MM.1S (cell line): ENCODE data around the gene TTLL5.

Experiments
- EZH2 ChIP-seq: fragments of 300-600 bp; sonication (generic); optimal IDR thresholded peaks from 2 replicates; pipeline ENCODE3; 2017; ENCODE audit warnings: low read depth, mild to moderate bottlenecking, antibody characterized with exemption, low read length, mixed read lengths
- EZH2phosphoT487 ChIP-seq: fragments of 300-600 bp; sonication (generic); IDR thresholded peaks from 2 replicates; pipeline ENCODE4 v1.6.1; 2018; ENCODE audit warnings: antibody characterized with exemption, low read length
- TF ChIP-seq, protein P1 (sequence below): fragments of 300-600 bp; sonication (generic); IDR thresholded peaks from 2 replicates; pipeline ENCODE4 v1.5.1; 2016; ENCODE audit warnings: antibody characterized with exemption, low read length, mixed read lengths

DNA sequence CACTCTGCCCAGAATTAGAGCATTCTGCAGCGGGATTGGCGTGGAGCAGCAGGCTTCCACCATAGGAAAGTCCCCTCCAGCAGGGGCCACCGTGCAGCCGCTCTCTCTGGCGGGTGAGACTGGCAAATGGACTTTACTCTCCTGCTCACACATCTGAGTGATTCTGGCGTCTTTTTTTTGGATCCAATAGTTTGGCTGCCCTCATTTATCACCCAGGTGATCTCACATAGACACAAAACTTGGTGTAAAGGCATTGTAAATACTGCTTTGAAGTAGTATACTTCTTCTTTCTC is 190.5 kb downstream of the TTLL5 start:
- TF ChIP-seq EZH2 (no peak), EZH2phosphoT487 (no peak)
- TF ChIP-seq, protein P1, sequence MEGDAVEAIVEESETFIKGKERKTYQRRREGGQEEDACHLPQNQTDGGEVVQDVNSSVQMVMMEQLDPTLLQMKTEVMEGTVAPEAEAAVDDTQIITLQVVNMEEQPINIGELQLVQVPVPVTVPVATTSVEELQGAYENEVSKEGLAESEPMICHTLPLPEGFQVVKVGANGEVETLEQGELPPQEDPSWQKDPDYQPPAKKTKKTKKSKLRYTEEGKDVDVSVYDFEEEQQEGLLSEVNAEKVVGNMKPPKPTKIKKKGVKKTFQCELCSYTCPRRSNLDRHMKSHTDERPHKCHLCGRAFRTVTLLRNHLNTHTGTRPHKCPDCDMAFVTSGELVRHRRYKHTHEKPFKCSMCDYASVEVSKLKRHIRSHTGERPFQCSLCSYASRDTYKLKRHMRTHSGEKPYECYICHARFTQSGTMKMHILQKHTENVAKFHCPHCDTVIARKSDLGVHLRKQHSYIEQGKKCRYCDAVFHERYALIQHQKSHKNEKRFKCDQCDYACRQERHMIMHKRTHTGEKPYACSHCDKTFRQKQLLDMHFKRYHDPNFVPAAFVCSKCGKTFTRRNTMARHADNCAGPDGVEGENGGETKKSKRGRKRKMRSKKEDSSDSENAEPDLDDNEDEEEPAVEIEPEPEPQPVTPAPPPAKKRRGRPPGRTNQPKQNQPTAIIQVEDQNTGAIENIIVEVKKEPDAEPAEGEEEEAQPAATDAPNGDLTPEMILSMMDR: no peak
